Right ventricle myocardium inferior (tissue), 1 donor: ENCODE results near the gene TCF15. TPM values are rescaled to one million over a fixed set of nuclear protein-coding genes. Genes with fewer than 3 reads are reported as not detected.
"Not testable (repeated sequence)": the region's sequence is repeated elsewhere in the genome, so short reads cannot be mapped to it uniquely, and the experiment has no call there.

Source experiments
- ATAC-seq: fragments of 200-7000 bp; cut with Tn5 transposase; one replicate; pipeline ENCODE4 v1.9.1; 2020; ENCODE audit warnings: mild to moderate bottlenecking, moderate library complexity
- DNase-seq: peaks from one replicate; pipeline ENCODE4 v3.0.0; 2021; ENCODE audit errors: missing footprints
- intact Hi-C: fragments of 100-400 bp; cut with DNase I; formaldehyde crosslinking; loops from one replicate; pipeline ENCODE4 v1.11.0; 2022
- total RNA-seq: library from RNA; stranded (reverse); fragmentation: NEBNext Ultra II Directional; extraction: Animal tissue kit (Norgen Biotek cat#: 25700); gene quantifications from one replicate; pipeline ENCODE4 v1.2.1, GENCODE V29; 2021
- donor health status: DM: no; HTN: yes; CAD: no; lungs with severe emphysema.

TCF15 gene
- total RNA-seq, 1 donor from 2014 or later: 13.1 TPM

- DNase-seq: peak; percentile 87
- intact Hi-C loops: no loop called here
- peak; percentile 68 for ATAC-seq
Observed at GRCh38 chr20:595330-596308, 14.5 kb downstream of the TCF15 start.

GRCh38 chr20:592506-592905 is 17.6 kb downstream of the TCF15 start:
- DNase-seq: no peak
- intact Hi-C loops: no loop called here
- ATAC-seq: no peak

GRCh38 chr20:591941-592340 is 18.2 kb downstream of the TCF15 start:
- no peak for DNase-seq
- intact Hi-C loops: no loop called here
- no peak for ATAC-seq

- ATAC-seq (no peak), DNase-seq (no peak)
- intact Hi-C loops: no loop called here
Observed at GRCh38 chr20:588932-589672, 21.0 kb downstream of the TCF15 start.

GRCh38 chr20:588476-588875 is 21.6 kb downstream of the TCF15 start:
- no peak for DNase-seq
- ATAC-seq: no peak
- intact Hi-C loops: no loop called here

- intact Hi-C loops: no loop called here
- DNase-seq: no peak
- ATAC-seq: no peak
Observed at GRCh38 chr20:584971-585301, 25.2 kb downstream of the TCF15 start.

- intact Hi-C loops: no loop called here
- DNase-seq (no peak), ATAC-seq (no peak)
Observed at GRCh38 chr20:584161-584970, 25.7 kb downstream of the TCF15 start.

- intact Hi-C loops: no loop called here
- ATAC-seq (no peak), DNase-seq (no peak)
Observed at GRCh38 chr20:582204-582603, 27.9 kb downstream of the TCF15 start.

- DNase-seq, intact Hi-C loops, ATAC-seq: not testable (repeated sequence)
Observed at GRCh38 chr20:578940-579690, 31.0 kb downstream of the TCF15 start.

- intact Hi-C loops: no loop called here
- no peak for DNase-seq
- ATAC-seq: no peak
Observed at GRCh38 chr20:577167-577791, 32.8 kb downstream of the TCF15 start.

GRCh38 chr20:576156-576555 is 34.0 kb downstream of the TCF15 start:
- ATAC-seq (no peak), DNase-seq (no peak)
- intact Hi-C loops: no loop called here

GRCh38 chr20:575230-575629 is 34.9 kb downstream of the TCF15 start:
- intact Hi-C loops: no loop called here
- ATAC-seq (no peak), DNase-seq (no peak)

GRCh38 chr20:574297-574942 is 35.7 kb downstream of the TCF15 start:
- intact Hi-C loops: loop anchor here (1.0 kb wide), 1 partner anchor 28 kb away; no protein-coding TSS in a partner anchor
- ATAC-seq (no peak), DNase-seq (no peak)

- intact Hi-C loops: loop anchor here (1.0 kb wide), 1 partner anchor 29 kb away; no protein-coding TSS in a partner anchor
- DNase-seq: no peak
- no peak for ATAC-seq
Observed at GRCh38 chr20:573414-574296, 36.5 kb downstream of the TCF15 start.

- DNase-seq (no peak), ATAC-seq (peak; percentile 5)
- intact Hi-C loops: no loop called here
Observed at GRCh38 chr20:572727-573126, 37.4 kb downstream of the TCF15 start.

- intact Hi-C loops: no loop called here
- DNase-seq: peak; percentile 87
- ATAC-seq: peak; percentile 75
Observed at GRCh38 chr20:571754-572441, 38.2 kb downstream of the TCF15 start.
